ENCODE data around the gene BAHD1. TPM values are rescaled to one million over a fixed set of nuclear protein-coding genes. Genes with fewer than 3 reads are reported as not detected.

The BAHD1 gene
- total RNA-seq, 1 donor from 2014 or later, result 17.5 TPM

- DNase-seq (ENCODE audit: low read depth), result no peak
Observed at GRCh38 chr15:40467261-40467615, 26.5 kb downstream of the BAHD1 start.

DNA sequence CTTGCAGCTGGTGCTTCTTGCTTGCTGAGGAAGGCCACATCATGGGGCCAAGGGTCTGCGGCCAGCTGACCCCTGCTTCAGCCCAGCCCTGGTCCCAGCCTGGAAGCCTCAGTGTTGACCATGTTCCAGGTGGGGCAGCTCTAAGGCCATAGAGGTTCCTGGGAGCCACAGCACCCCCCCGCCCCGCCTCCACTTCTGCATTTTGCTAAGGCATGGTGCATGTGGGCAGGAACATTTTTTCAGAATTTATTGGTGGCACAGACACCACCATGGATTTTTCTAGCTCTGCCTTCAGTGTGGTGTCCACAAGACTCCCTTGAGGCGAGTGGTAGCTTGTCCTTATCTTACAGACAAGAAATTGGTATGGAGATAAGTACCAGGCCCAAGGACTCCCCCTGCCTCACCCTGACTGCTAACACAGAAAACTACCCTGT, 28.2 kb downstream of the BAHD1 start:
- DNase-seq (ENCODE audit: low read depth), result no peak

GRCh38 chr15:40469776-40470390, 29.1 kb downstream of the BAHD1 start:
- no peak for DNase-seq (ENCODE audit: low read depth)

DNA sequence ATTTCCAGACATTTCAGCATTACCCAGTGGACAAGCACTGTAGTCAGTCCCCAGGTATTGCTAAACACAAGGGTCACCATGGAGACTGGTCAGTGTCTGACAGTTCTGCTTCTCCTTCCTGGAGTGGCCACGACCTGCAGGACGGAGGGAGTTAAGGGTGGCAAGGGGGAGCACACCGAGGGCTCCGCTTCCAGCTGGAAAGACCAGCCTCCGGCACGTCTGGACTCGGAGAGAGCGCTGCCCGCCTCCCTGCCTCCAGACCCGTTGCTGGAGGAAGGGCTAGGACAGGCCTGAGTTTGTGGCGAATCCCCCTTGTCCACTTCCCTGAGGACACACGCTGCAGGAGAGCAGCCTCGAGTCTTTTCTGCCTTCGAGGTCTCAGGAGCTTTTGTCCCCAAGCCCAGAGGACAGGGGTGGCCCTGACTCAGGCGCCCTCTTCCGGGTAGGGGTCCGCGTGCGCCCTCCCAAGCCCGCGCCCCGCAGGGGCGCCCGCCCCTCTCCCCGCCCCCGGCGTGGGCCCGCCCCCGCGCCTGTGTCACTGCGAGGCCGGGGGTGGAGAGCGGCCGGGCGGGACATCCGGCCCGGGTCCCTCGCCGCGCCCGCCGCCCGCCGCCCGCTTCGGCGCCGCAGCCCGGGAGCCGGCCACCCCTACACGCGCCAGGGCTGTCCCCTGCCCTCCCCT, 29.8 kb downstream of the BAHD1 start, which contains the start of gene CHST14:
TSS of gene CHST14 (plus strand) at position 562 of the 682 bp plus-strand sequence. CDS start 230 bp downstream, outside the sequence.
- peak; percentile 71 for DNase-seq (ENCODE audit: low read depth)

- no peak for DNase-seq (ENCODE audit: low read depth)
Observed at GRCh38 chr15:40471105-40471807, 30.5 kb downstream of the BAHD1 start.

GRCh38 chr15:40471808-40472150, 31.0 kb downstream of the BAHD1 start:
- DNase-seq (ENCODE audit: low read depth), result peak; percentile 39

DNA sequence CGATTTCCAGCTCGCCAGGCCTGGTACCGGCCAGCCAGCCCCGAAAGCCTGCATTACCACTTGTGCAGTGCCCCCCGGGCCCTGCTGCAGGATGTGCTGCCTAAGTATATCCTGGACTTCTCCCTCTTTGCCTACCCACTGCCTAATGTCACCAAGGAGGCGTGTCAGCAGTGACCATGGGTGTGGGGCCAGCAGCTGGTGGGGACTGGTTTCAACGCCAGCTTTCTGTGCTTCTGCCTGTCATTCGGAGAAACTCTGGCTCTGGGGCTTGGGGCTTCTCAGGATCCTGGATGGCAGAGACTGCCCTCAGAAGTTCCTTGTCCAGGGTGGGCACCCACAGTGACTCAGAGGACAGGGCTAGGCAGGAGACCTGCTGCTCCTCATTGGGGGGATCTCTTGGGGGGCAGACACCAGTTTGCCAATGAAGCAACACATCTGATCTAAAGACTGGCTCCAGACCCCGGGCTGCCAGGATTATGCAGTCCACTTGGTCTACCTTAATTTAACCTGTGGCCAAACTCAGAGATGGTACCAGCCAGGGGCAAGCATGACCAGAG, 31.5 kb downstream of the BAHD1 start:
- no peak for DNase-seq (ENCODE audit: low read depth)

DNA sequence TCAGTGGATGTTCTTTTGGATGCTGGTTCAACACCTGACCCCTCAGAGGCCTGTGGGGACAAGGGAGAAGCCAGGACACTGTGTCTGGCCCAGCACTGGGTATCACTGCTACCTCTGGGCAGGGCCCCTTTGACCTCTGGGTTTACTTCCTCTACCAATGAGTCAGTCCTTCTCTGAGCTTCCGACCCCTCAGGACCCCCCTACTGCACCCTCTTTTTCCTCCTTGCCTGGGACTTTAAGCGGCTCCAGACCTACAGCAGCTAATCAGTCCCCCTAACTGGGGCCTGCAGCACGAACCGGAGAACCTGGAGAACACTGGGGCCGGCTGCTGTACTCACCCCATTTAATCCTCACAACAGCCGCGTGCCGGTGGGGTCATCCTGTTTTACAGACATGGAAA, 33.8 kb downstream of the BAHD1 start:
- no peak for DNase-seq (ENCODE audit: low read depth)

- no peak for DNase-seq (ENCODE audit: low read depth)
Observed at GRCh38 chr15:40477642-40478327, 37.0 kb downstream of the BAHD1 start.

GRCh38 chr15:40479024-40479423, 38.3 kb downstream of the BAHD1 start:
- DNase-seq (ENCODE audit: low read depth), result no peak

GRCh38 chr15:40481341-40482074, 40.8 kb downstream of the BAHD1 start:
- DNase-seq (ENCODE audit: low read depth), result no peak

GRCh38 chr15:40483919-40484318, 43.2 kb downstream of the BAHD1 start:
- no peak for DNase-seq (ENCODE audit: low read depth)

DNA sequence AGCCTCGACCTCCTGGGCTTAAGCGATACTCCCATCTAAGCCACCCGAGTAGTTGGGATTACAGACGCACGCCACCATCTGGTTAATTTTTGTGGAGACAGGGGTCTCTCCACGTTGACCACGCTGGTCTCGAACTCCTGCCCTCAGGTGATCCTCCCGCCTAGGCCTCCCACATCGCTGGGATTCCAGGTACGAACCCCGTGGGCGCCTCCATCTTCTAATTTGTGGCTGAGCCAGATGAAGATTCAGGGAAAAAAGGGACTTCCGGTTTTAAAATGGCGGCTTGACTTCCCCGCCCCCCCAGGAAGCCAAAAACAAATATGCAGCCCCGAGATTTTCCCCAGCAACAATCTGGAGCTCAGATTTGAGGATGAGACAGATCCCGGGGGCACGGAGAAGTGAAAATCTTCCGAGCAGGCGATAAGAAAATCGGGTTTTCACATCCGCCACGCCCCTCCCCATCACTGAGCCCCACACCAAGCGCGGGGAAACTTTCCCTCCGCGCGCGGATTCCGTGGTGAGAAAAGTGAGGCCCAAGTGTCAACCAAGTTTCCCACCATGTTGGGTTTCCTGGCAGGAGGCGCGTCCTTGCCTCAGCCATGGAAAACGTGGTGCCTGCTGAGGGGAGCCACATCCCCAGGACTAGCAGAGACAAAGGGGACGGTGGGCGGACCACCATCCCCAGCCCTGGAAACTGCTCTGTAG, 45.5 kb downstream of the BAHD1 start:
- DNase-seq (ENCODE audit: low read depth), result no peak

GRCh38 chr15:40487816-40488682, 47.3 kb downstream of the BAHD1 start:
- DNase-seq (ENCODE audit: low read depth), result no peak

DNA sequence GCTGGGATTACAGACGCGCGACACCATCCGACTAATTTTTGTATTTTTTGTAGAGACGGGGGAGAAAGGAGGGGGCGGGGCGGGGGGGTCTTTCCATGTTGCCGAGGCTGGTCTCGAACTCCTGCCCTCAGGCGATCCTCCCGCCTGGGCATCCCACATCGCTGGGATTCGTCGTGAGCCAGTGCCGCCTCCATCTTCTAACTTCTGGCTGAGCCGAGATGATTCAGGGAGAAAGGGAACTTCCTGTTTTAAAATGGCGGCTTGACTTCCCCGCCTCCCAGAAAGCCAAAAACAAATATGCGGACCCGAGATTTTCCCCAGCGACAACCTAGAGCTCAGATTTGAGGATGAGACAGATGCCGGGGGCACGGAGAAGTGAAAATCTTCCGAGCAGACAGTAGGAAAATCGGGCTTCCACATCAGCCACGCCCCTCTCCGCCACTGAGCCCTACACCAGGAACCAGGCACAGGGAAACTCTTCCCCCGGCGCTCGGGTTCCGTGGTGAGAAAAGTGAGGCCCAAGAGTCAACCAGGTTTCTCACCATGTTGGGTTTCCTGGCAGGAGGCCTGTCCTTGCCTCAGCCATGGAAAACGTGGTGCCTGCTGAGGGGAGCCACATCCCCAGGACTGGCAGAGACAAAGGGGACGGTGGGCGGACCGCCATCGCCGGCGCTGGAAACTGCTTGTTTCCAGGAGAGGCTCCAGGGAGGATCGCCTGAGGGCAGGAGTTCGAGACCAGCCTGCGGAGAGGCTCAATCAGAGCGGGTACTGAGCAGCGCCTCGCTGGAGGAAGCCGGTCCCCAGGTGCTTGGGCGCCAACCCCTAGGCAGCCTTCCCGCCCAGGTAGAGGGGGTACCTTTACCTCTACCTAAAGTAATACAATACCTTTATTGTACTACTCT, 48.8 kb downstream of the BAHD1 start:
- DNase-seq (ENCODE audit: low read depth), result no peak

- DNase-seq (ENCODE audit: low read depth), result peak; percentile 69
Observed at GRCh38 chr15:40493089-40493840, 52.5 kb downstream of the BAHD1 start.

DNA sequence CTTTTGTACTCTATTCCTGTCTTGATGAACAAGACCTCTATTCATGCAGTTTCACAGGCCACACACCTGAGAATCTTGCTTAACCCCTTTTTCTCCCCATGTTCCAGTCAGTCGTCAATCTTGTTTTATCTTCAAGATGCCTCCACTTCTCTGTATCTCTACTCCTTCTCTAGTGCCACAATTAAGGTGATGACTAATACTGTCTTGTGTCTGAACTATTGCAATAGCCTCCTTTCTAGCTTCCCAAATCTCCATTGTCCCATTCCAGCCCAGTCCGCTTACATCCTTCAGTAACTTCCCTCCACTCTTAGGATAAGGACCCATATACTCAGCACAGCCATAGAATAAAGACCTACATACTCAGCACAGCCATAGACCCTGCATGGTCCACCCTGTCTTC, 54.8 kb downstream of the BAHD1 start:
- no peak for DNase-seq (ENCODE audit: low read depth)

DNA sequence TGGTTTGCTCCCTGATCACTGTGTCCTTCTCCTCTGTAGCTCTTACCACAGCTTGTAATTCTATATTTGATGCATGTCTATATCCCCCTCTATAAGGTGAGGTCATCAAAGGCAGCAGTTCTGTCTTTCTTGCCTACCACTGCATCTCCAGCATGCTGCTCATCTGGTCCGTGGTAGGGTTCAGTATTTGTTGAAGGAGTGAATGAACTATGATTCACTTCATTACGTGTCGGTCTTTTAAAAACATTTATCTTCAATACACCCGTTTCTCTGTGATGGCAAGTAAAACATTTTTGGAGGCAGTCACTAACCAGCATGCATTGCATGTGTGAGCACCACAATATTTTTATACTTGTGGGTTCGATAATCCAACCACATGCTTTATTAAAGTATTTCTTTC, 57.7 kb downstream of the BAHD1 start:
- DNase-seq (ENCODE audit: low read depth), result no peak
